HCT116 (cell line): ENCODE data around the gene CDH4.

ENCODE experiments used
- CEBPB ChIP-seq: IDR thresholded peaks from 2 replicates; pipeline ENCODE4 v1.6.1; 2012; ENCODE audit warnings: low read depth
- ELF1 ChIP-seq: IDR thresholded peaks from 2 replicates; pipeline ENCODE4 v1.6.1; 2012; ENCODE audit warnings: low read depth, borderline replicate concordance
- JUND ChIP-seq: IDR thresholded peaks from 2 replicates; pipeline ENCODE4 v1.6.1; 2012
- POLR2A ChIP-seq: IDR thresholded peaks from 2 replicates; pipeline ENCODE4 v1.7.0; 2011; ENCODE audit warnings: borderline replicate concordance; ENCODE audit not compliant: insufficient read depth, insufficient read length; ENCODE audit errors: extremely low read depth
- POLR2AphosphoS5 ChIP-seq: IDR thresholded peaks from 2 replicates; pipeline ENCODE4 v1.6.1; 2011; ENCODE audit warnings: mild to moderate bottlenecking, low read depth, low read length, moderate library complexity
- RAD21 ChIP-seq: IDR thresholded peaks from 2 replicates; pipeline ENCODE4 v1.6.1; 2012; ENCODE audit warnings: low read depth, mild to moderate bottlenecking
- SP1 ChIP-seq: IDR thresholded peaks from 2 replicates; pipeline ENCODE4 v1.6.1; 2012; ENCODE audit warnings: low read depth
- TCF7L2 ChIP-seq: IDR thresholded peaks from 2 replicates; pipeline ENCODE4 v1.7.0; 2011; ENCODE audit warnings: borderline replicate concordance, inconsistent platforms; ENCODE audit not compliant: insufficient read depth, insufficient read length; ENCODE audit errors: extremely low read depth
- YY1 ChIP-seq: IDR thresholded peaks from 2 replicates; pipeline ENCODE4 v1.6.1; 2011; ENCODE audit warnings: low read length, low read depth, moderate library complexity, mild to moderate bottlenecking; ENCODE audit not compliant: insufficient replicate concordance; ENCODE audit errors: extremely low read depth
- TF ChIP-seq, protein P1 (sequence below), 3 experiments: fragments of 200-600 bp in 1 of 3; sonication (generic) in 1 of 3; IDR thresholded peaks in 2 of 3; conservative IDR thresholded peaks in 1 of 3; 2 replicates each; pipeline ENCODE4 v1.5.1; 2012 to 2017; ENCODE audit warnings: low read depth in 2 of 3, low read length in 2 of 3, antibody characterized with exemption in 1 of 3, borderline replicate concordance in 1 of 3, control low read depth in 1 of 3, mild to moderate bottlenecking in 1 of 3, mixed read lengths in 1 of 3, mixed run types in 1 of 3, moderate library complexity in 1 of 3; ENCODE audit not compliant: insufficient read depth in 1 of 3

DNA sequence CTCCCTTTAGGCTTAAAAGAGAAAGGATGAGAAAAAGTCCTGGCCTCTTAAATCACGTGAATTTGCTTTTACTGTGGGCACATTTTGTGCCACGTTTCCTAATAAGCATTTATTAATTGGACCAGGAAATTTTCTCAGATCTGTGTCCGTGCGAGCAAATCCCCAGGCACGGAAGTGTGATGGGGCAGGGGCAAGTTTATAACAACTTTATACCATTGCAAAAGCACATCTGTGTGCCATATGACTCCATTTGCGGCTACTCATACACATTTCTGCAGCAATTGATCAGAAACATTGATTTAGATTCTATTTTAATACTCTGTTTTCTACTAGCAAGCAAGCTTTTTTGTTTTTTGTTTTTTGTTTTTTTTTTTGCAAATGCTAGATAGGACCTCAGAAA, 440.4 kb downstream of the CDH4 start:
- TF ChIP-seq RAD21 (no peak), POLR2A (no peak), POLR2AphosphoS5 (no peak), SP1 (no peak), YY1 (no peak), JUND (no peak), TCF7L2 (no peak), CEBPB (no peak), ELF1 (no peak)
- TF ChIP-seq, protein P1, sequence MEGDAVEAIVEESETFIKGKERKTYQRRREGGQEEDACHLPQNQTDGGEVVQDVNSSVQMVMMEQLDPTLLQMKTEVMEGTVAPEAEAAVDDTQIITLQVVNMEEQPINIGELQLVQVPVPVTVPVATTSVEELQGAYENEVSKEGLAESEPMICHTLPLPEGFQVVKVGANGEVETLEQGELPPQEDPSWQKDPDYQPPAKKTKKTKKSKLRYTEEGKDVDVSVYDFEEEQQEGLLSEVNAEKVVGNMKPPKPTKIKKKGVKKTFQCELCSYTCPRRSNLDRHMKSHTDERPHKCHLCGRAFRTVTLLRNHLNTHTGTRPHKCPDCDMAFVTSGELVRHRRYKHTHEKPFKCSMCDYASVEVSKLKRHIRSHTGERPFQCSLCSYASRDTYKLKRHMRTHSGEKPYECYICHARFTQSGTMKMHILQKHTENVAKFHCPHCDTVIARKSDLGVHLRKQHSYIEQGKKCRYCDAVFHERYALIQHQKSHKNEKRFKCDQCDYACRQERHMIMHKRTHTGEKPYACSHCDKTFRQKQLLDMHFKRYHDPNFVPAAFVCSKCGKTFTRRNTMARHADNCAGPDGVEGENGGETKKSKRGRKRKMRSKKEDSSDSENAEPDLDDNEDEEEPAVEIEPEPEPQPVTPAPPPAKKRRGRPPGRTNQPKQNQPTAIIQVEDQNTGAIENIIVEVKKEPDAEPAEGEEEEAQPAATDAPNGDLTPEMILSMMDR (IDR thresholded peaks at IDR 0.05 in 2 of 3, conservative IDR thresholded peaks at IDR 0.05 in 1 of 3; ENCODE audit: borderline replicate concordance in 1 of 3, insufficient read depth in 1 of 3, low read depth in 2 of 3, low read length in 2 of 3): no peak
